GM21515 (cell line): ENCODE data around the gene EFHB.
"Not testable (repeated sequence)": the region's sequence is repeated elsewhere in the genome, so short reads cannot be mapped to it uniquely, and the experiment has no call there.

ENCODE experiments used
- ATAC-seq: cut with Tn5 transposase; IDR thresholded peaks from one replicate; pipeline ENCODE4 v1.9.1; 2021; ENCODE audit not compliant: unreplicated experiment

The EFHB gene

DNA sequence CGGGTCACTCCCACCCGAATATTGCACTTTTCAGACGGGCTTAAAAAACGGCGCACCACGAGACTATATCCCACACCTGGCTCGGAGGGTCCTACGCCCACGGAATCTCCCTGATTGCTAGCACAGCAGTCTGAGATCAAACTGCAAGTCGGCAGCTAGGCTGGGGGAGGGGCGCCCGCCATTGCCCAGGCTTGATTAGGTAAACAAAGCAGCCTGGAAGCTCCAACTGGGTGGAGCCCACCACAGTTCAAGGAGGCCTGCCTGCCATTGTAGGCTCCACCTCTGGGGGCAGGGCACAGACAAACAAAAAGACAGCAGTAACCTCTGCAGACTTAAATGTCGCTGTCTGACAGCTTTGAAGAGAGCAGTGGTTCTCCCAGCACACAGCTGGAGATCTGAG lies 78.7 kb downstream of the EFHB start:
- ATAC-seq = not testable (repeated sequence)

DNA sequence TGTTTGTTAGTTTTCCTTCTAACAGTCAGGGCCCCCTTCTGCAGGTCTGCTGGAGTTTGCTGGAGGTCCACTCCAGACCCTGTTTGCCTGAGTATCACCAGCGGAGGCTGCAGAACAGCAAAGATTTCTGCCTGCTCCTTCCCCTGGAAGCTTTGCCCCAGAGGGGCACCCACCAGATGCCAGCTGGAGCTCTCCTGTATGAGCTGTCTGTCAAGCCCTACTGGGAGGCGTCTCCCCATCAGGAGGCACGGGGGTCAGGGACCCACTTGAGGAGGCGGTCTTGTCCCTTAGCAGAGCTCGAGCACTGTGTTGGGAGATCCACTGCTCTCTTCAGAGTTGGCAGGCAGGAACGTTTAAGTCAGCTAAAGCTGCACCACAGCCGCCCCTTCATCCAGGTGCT lies 87.4 kb downstream of the EFHB start:
- ATAC-seq = not testable (repeated sequence)
